GM13976 (cell line): Measurements from ENCODE around the gene SMIM27.

Source experiments
- DNase-seq: peaks from one replicate; pipeline ENCODE4 v3.0.0; 2012; ENCODE audit warnings: low spot score
- CTCF ChIP-seq: IDR thresholded peaks from 2 replicates; pipeline ENCODE4 v1.5.1; 2012; ENCODE audit warnings: borderline replicate concordance, mild to moderate bottlenecking; ENCODE audit not compliant: insufficient read depth; ENCODE audit errors: extremely low read depth, missing control alignments, control extremely low read depth
- in situ Hi-C: fragments of 300-500 bp; cut with MboI; formaldehyde crosslinking; loops from one replicate; pipeline ENCODE4 v1.12.0; 2022; ENCODE audit warnings: low sequenced_read_pairs, mixed read lengths, inconsistent platforms; ENCODE audit not compliant: unreplicated experiment

The SMIM27 gene

GRCh38 chr9:32578976-32579375 lies 26.8 kb downstream of the SMIM27 start:
- TF ChIP-seq CTCF: no peak
- in situ Hi-C loops: loop anchor here (5.0 kb wide), 1 partner anchor 197 kb away; the partner anchor contains the start of gene ACO1
- DNase-seq: no peak

- DNase-seq: peak; percentile 46
- TF ChIP-seq CTCF: peak; percentile 92
- in situ Hi-C loops: loop anchor here (5.0 kb wide), 2 partner anchors 198 to 387 kb away; partner anchors contain the start of gene ACO1
These were observed 27.7 kb downstream of the SMIM27 start for GRCh38 chr9:32579706-32580331.

GRCh38 chr9:32580631-32581300 lies 28.6 kb downstream of the SMIM27 start:
- in situ Hi-C loops: loop anchor here (5.0 kb wide), 1 partner anchor 387 kb away; no protein-coding TSS in a partner anchor
- no peak for TF ChIP-seq CTCF
- DNase-seq: no peak

GRCh38 chr9:32581512-32582143 lies 29.5 kb downstream of the SMIM27 start:
- TF ChIP-seq CTCF: peak; percentile 65
- in situ Hi-C loops: loop anchor here (5.0 kb wide), 1 partner anchor 386 kb away; no protein-coding TSS in a partner anchor
- peak; percentile 59 for DNase-seq

- DNase-seq: no peak
- in situ Hi-C loops: loop anchor here (5.0 kb wide), 1 partner anchor 383 kb away; no protein-coding TSS in a partner anchor
These were observed 32.7 kb downstream of the SMIM27 start for GRCh38 chr9:32584784-32585183.

More at GRCh38 chr9:32584784-32585183, 32.7 kb downstream of the SMIM27 start:
- TF ChIP-seq CTCF: no peak
